Measurements from ENCODE around the gene MGMT.

MGMT gene

GRCh38 chr10:129744134-129745111 is 277.4 kb downstream of the MGMT start:
- no peak for FAIRE-seq

GRCh38 chr10:129745186-129745750 is 278.2 kb downstream of the MGMT start:
- FAIRE-seq = no peak

- FAIRE-seq = no peak
Observed at GRCh38 chr10:129754211-129755050, 287.4 kb downstream of the MGMT start.

- FAIRE-seq = no peak
Observed at GRCh38 chr10:129755158-129755591, 288.1 kb downstream of the MGMT start.

GRCh38 chr10:129755621-129756020 is 288.6 kb downstream of the MGMT start:
- FAIRE-seq = no peak

GRCh38 chr10:129756912-129757901 is 290.2 kb downstream of the MGMT start:
- FAIRE-seq = no peak

- no peak for FAIRE-seq
Observed at GRCh38 chr10:129758207-129759021, 291.4 kb downstream of the MGMT start.

GRCh38 chr10:129759214-129760002 is 292.4 kb downstream of the MGMT start:
- FAIRE-seq = no peak

DNA sequence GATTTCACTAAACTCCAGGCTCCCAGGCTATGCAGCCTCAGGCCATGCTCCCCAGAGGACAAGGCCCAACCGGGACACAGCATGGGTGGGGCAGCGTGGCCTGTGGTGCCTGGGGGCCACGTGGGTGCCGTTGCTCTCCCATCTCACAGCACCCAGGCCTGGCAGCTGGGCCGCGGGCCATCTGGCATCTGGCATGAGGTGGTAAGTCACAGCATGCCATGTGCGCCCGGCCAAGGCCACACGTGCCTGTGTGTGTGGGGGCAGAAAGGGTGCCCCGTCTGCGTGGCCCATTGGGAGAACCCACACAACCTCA is 292.9 kb downstream of the MGMT start:
- no peak for FAIRE-seq

DNA sequence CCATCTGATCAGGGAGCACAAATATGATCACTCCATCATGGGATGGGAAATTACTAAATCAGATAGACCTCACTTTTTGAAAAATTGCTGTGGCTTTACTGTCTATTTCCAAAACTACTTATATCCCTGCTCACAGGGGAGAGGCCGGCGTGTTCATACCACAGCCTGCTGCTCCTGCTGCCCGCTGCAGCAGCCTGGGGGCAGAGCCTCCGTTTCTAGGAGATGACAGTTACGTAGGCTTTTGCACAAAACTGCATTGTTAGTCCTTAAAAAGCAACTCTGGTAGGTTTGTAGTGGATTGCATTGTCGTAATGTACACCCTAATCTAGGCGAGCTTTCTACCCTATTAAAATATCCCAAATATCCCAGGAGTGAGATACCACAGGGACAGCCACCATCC is 293.4 kb downstream of the MGMT start:
- FAIRE-seq = no peak

- no peak for FAIRE-seq
Observed at GRCh38 chr10:129761197-129761972, 294.3 kb downstream of the MGMT start.

GRCh38 chr10:129761981-129762956 is 295.2 kb downstream of the MGMT start:
- FAIRE-seq = no peak

GRCh38 chr10:129764011-129764900 is 297.2 kb downstream of the MGMT start:
- FAIRE-seq = no peak

DNA sequence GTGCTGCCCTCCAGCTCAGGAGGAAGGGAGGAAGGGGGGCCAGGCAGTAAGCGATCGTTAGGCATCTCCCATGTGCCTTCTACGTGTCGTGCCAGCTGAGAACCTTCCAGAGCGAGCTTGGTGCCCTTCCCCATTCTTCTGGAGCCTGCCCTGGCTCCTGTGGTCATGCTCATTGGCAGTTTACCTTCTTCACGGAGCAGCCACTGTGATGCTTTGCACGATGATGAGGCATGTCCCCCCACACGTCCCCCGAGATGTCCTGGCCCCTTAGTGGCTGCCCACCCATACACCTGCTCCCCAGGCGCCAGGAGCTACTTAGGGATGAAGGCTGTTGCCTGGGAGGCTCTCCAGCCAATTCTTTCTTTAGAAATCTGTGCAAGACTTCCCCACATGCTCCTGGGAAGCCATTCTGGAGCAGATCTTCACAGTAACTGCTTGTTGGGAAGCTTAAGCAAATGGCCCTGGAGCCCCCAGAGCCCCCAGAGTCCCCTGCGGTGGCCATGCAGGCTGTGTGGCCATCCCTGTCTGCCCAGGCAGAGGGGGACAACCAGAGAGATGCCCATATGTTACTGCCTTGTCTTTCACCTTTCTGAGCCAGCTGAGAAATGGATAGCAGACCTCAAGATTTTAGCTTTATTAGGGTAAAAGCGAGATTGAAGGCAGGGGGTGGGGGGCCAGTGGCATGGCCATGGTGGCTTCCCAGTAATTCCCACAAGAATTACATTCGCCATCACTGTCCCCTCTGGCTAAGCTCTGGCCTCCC is 298.0 kb downstream of the MGMT start:
- no peak for FAIRE-seq

DNA sequence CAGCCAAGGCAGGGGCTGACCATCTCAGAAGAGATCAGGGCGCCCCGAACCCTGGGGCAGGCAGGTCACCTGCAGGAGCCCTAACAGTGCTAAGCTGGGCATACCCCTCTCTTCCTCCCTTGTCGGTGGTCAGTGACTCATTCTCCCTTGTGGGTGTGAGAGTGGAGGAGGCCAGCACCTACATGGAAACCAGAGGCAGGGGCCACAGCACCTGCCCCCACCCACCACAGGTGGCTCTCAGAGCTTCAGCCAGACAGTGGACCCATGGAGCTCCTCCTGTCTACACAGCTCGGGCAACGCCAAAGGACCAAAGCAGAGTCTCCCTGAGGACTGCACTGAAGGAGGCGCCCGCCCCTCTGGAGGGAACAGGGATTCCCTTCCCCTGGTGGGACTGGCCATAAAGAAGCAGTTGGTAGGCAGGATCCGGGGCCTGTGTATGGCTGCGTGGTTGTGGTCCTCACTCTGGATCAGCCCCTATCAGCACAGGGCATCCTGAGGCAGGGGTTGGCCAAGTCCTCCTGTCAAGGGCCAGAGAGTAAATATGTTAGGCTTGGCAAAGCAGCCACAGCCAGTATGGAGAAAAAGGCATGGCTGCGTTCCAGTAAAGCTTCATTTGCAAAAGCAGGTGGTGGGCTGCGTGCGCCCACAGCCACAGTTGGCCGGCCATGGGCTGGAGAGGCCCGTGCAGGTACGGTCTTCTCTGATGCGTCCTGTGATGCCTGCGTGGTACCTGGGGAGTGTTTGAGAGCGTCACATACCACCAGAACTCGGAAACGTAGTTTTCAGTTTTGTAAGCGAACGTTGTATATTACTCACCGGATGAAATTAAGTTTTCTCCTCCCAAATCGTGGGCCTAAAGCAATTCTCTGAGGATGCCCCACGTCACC is 298.9 kb downstream of the MGMT start:
- FAIRE-seq = no peak
